ENCODE measurements around the gene BRD4. TPM values are rescaled to one million over a fixed set of nuclear protein-coding genes. Genes with fewer than 3 reads are reported as not detected.

BRD4 gene
- polyA plus RNA-seq (2013), result 31.6 TPM

- Histone ChIP-seq H3K9me3 (ENCODE audit: control extremely low read depth in 1 of 5, control insufficient read depth in 4 of 5, insufficient read depth in 2 of 5, low read depth in 1 of 5, low read length in 4 of 5) (no peaks in the 10 kb centered on the region), H3K27ac (ENCODE audit: insufficient read depth in 1 of 2, low read depth in 1 of 2, low read length in 2 of 2, poor library complexity in 1 of 2, severe bottlenecking in 2 of 2) (peak within 1 kb of the TSS; percentile 75 to 90), H3K36me3 (ENCODE audit: control insufficient read depth in 4 of 4, insufficient read depth in 4 of 4, low read length in 3 of 4) (peaks cover 0 to 3% (median under 1%) of the 10 kb centered on the region in 4 experiments), H3K4me1 (ENCODE audit: control extremely low read depth in 1 of 4, control insufficient read depth in 4 of 4, insufficient read depth in 4 of 4, low read length in 3 of 4) (peaks cover 9 to 44% (median 43%) of the 10 kb centered on the region in 4 experiments), H3K27me3 (replicated peaks in 2 of 5; ENCODE audit: control insufficient read depth in 4 of 5, insufficient read depth in 5 of 5, low read length in 4 of 5) (no peaks in the 10 kb centered on the region), H3K4me3 (ENCODE audit: control insufficient read depth in 1 of 7, extremely low read depth in 1 of 7, insufficient read depth in 4 of 7, low read depth in 2 of 7, low read length in 6 of 7) (peak within 1 kb of the TSS; percentile 83 to 97 (median 88))
- CTCF ChIA-PET, result interaction anchor here (1.2 to 2.0 kb wide), 3 partner anchors 13 to 46 kb away, joined by 3 to 8 read pairs (median 5); no protein-coding TSS in a partner anchor
- POLR2A ChIA-PET, result interaction anchor here (1.2 to 1.8 kb wide), 3 partner anchors 14 to 72 kb away, joined by 3 to 5 read pairs (median 4); no protein-coding TSS in a partner anchor
- DNase-seq, result peak; percentile 52 to 74 (median 65)
- WGBS (ENCODE audit: insufficient coverage), result 8% methylated on average over 35 of the region's 81 CpGs
Measured at GRCh38 chr19:15332311-15332996, at the start of gene BRD4. TSS of gene BRD4 (minus strand) at chr19:15332539. CDS start at chr19:15273099, 59,440 bp downstream.

DNA sequence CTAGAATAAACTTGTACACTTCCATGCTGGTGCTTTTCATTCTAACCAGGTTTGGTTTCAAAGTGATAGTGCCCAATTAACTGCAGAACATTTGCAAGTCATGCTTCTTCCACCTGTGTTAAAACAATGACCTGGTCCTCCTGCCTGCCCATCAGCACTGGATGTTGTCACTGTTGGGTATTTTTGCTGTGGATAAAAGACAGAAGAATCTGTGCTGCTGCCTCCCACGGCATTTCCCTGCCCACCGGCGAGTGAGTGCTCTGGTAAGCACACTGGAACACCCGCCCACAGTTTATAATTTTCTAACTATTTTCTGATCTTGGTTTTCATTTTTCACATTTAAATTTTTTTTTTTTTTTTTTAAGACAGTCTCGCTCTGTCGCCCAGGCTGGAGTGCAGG, 49.5 kb upstream of the BRD4 start:
- H3K4me3 ChIP-seq (ENCODE audit: control insufficient read depth in 1 of 7, extremely low read depth in 1 of 7, insufficient read depth in 4 of 7, low read depth in 2 of 7, low read length in 6 of 7), result no peak overlapping the region
- ChIA-PET CTCF (no interaction called here), POLR2A (no interaction called here)
- H3K9me3 ChIP-seq (ENCODE audit: control extremely low read depth in 1 of 5, control insufficient read depth in 4 of 5, insufficient read depth in 2 of 5, low read depth in 1 of 5, low read length in 4 of 5), result no peaks in the 10 kb centered on the region
- peaks cover 0 to 12% (median 5%) of the 10 kb centered on the region in 4 experiments for H3K36me3 ChIP-seq (ENCODE audit: control insufficient read depth in 4 of 4, insufficient read depth in 4 of 4, low read length in 3 of 4)
- H3K27me3 ChIP-seq (replicated peaks in 2 of 5; ENCODE audit: control insufficient read depth in 4 of 5, insufficient read depth in 5 of 5, low read length in 4 of 5), result no peaks in the 10 kb centered on the region
- 100% methylated on average over 3 of the region's 6 CpGs for WGBS (ENCODE audit: insufficient coverage)
- no peak for DNase-seq
- peaks cover 2 to 24% (median 24%) of the 10 kb centered on the region in 4 experiments for H3K4me1 ChIP-seq (ENCODE audit: control extremely low read depth in 1 of 4, control insufficient read depth in 4 of 4, insufficient read depth in 4 of 4, low read length in 3 of 4)
- H3K27ac ChIP-seq (ENCODE audit: insufficient read depth in 1 of 2, low read depth in 1 of 2, low read length in 2 of 2, poor library complexity in 1 of 2, severe bottlenecking in 2 of 2), result no peak overlapping the region

DNA sequence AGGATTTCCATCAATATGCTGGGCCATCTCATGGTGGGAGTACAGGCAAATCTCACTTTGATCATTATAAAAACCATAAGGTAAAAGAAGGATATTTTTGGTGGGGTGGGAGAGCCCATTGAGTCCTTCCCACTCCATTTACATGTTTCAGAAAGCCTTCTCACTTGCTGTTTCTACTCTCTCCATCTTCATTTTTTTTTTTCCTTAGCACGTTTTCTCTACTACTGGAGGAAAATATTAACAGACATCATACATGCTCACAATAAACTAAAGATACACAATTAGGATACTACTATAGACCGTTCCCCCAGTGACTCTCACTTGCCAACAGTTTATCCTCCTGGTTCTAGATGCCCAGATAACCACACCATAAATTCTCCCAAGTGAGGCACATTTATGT, 49.1 kb upstream of the BRD4 start:
- Histone ChIP-seq H3K9me3 (ENCODE audit: control extremely low read depth in 1 of 5, control insufficient read depth in 4 of 5, insufficient read depth in 2 of 5, low read depth in 1 of 5, low read length in 4 of 5) (no peaks in the 10 kb centered on the region), H3K36me3 (ENCODE audit: control insufficient read depth in 4 of 4, insufficient read depth in 4 of 4, low read length in 3 of 4) (peaks cover 0 to 11% (median 4%) of the 10 kb centered on the region in 4 experiments), H3K27ac (ENCODE audit: insufficient read depth in 1 of 2, low read depth in 1 of 2, low read length in 2 of 2, poor library complexity in 1 of 2, severe bottlenecking in 2 of 2) (peak overlapping the region in 1 of 2 experiments; percentile 70), H3K4me3 (ENCODE audit: control insufficient read depth in 1 of 7, extremely low read depth in 1 of 7, insufficient read depth in 4 of 7, low read depth in 2 of 7, low read length in 6 of 7) (no peak overlapping the region), H3K4me1 (ENCODE audit: control extremely low read depth in 1 of 4, control insufficient read depth in 4 of 4, insufficient read depth in 4 of 4, low read length in 3 of 4) (peaks cover 2 to 28% (median 26%) of the 10 kb centered on the region in 4 experiments), H3K27me3 (replicated peaks in 2 of 5; ENCODE audit: control insufficient read depth in 4 of 5, insufficient read depth in 5 of 5, low read length in 4 of 5) (no peaks in the 10 kb centered on the region)
- 95% methylated on average over 2 of the region's 2 CpGs for WGBS (ENCODE audit: insufficient coverage)
- CTCF ChIA-PET, result no interaction called here
- POLR2A ChIA-PET, result no interaction called here
- no peak for DNase-seq

DNA sequence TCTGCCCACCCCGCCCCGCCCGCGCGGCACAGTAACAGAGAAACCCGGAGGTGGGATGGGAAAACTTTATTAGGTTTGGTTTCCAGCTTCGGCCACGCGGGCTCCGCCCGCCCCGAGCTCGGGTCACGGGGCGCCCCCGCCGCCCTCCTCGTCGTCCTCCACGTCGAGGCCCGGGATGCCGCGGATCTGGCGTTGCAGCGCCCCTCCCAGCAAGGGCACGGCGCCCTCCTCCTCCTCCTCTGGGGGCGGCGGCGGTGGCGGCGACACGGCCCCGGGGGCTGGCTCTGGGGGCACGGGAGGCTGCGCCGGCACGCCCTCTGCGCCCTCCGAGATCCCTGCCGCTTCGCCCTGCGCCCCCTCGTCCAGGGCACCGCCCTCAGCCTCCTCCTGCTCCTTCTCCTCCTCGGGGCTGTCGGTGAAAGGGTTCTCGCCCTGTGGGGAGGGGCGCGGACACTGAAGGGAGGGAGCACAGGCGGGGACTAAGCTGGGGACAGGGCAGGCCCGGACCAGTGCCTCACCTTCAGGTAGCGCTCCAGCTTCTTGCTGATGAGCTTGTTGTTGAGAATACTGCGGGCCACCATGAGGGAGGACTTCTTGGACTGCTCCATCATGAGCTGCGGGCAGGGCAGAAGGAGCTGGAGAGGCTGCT, 47.8 kb upstream of the BRD4 start:
- Histone ChIP-seq H3K27me3 (replicated peaks in 2 of 5; ENCODE audit: control insufficient read depth in 4 of 5, insufficient read depth in 5 of 5, low read length in 4 of 5) (no peaks in the 10 kb centered on the region), H3K4me3 (ENCODE audit: control insufficient read depth in 1 of 7, extremely low read depth in 1 of 7, insufficient read depth in 4 of 7, low read depth in 2 of 7, low read length in 6 of 7) (peak overlapping the region; percentile 63 to 100 (median 96)), H3K4me1 (ENCODE audit: control extremely low read depth in 1 of 4, control insufficient read depth in 4 of 4, insufficient read depth in 4 of 4, low read length in 3 of 4) (peaks cover 2 to 28% (median 26%) of the 10 kb centered on the region in 4 experiments), H3K9me3 (ENCODE audit: control extremely low read depth in 1 of 5, control insufficient read depth in 4 of 5, insufficient read depth in 2 of 5, low read depth in 1 of 5, low read length in 4 of 5) (no peaks in the 10 kb centered on the region), H3K27ac (ENCODE audit: insufficient read depth in 1 of 2, low read depth in 1 of 2, low read length in 2 of 2, poor library complexity in 1 of 2, severe bottlenecking in 2 of 2) (peak overlapping the region; percentile 25 to 70), H3K36me3 (ENCODE audit: control insufficient read depth in 4 of 4, insufficient read depth in 4 of 4, low read length in 3 of 4) (peaks cover 0 to 10% (median 3%) of the 10 kb centered on the region in 4 experiments)
- WGBS (ENCODE audit: insufficient coverage), result 3% methylated on average over 30 of the region's 56 CpGs
- CTCF ChIA-PET, result interaction anchor here (0.8 to 2.0 kb wide), 11 partner anchors 9 to 176 kb away, joined by 3 to 6 read pairs (median 3); partner anchors contain the start of gene AKAP8L
- POLR2A ChIA-PET, result interaction anchor here (1.0 to 1.9 kb wide), 4 partner anchors 10 to 84 kb away, joined by 3 to 8 read pairs (median 4); partner anchors contain the start of gene AKAP8L
- DNase-seq, result no peak

- H3K27ac ChIP-seq (ENCODE audit: insufficient read depth in 1 of 2, low read depth in 1 of 2, low read length in 2 of 2, poor library complexity in 1 of 2, severe bottlenecking in 2 of 2), result peak within 1 kb of the TSS; percentile 88 to 97
- DNase-seq, result peak; percentile 98 to 99 (median 99)
- no peaks in the 10 kb centered on the region for H3K9me3 ChIP-seq (ENCODE audit: control extremely low read depth in 1 of 5, control insufficient read depth in 4 of 5, insufficient read depth in 2 of 5, low read depth in 1 of 5, low read length in 4 of 5)
- POLR2A ChIA-PET, result interaction anchor here (0.6 to 1.9 kb wide), 8 partner anchors 9 to 116 kb away, joined by 3 to 8 read pairs (median 4); partner anchors contain the start of gene AKAP8L
- peaks cover 0 to 18% (median 5%) of the 10 kb centered on the region in 4 experiments for H3K36me3 ChIP-seq (ENCODE audit: control insufficient read depth in 4 of 4, insufficient read depth in 4 of 4, low read length in 3 of 4)
- H3K27me3 ChIP-seq (replicated peaks in 2 of 5; ENCODE audit: control insufficient read depth in 4 of 5, insufficient read depth in 5 of 5, low read length in 4 of 5), result no peaks in the 10 kb centered on the region
- CTCF ChIA-PET, result interaction anchor here (0.8 to 2.0 kb wide), 13 partner anchors 8 to 176 kb away, joined by 3 to 6 read pairs (median 3); partner anchors contain the start of gene AKAP8L
- peaks cover 2 to 28% (median 26%) of the 10 kb centered on the region in 4 experiments for H3K4me1 ChIP-seq (ENCODE audit: control extremely low read depth in 1 of 4, control insufficient read depth in 4 of 4, insufficient read depth in 4 of 4, low read length in 3 of 4)
- WGBS (ENCODE audit: insufficient coverage), result under 1% methylated on average over 86 of the region's 111 CpGs
- H3K4me3 ChIP-seq (ENCODE audit: control insufficient read depth in 1 of 7, extremely low read depth in 1 of 7, insufficient read depth in 4 of 7, low read depth in 2 of 7, low read length in 6 of 7), result peak within 1 kb of the TSS; percentile 85 to 100 (median 99)
Measured at GRCh38 chr19:15379083-15379998, 47.0 kb upstream of the BRD4 start, which contains the start of gene AKAP8. TSS of gene AKAP8 (minus strand) at chr19:15379787. CDS start at chr19:15379731, 56 bp downstream.

- Histone ChIP-seq H3K9me3 (ENCODE audit: control extremely low read depth in 1 of 5, control insufficient read depth in 4 of 5, insufficient read depth in 2 of 5, low read depth in 1 of 5, low read length in 4 of 5) (no peaks in the 10 kb centered on the region), H3K27me3 (replicated peaks in 2 of 5; ENCODE audit: control insufficient read depth in 4 of 5, insufficient read depth in 5 of 5, low read length in 4 of 5) (no peaks in the 10 kb centered on the region), H3K4me1 (ENCODE audit: control extremely low read depth in 1 of 4, control insufficient read depth in 4 of 4, insufficient read depth in 4 of 4, low read length in 3 of 4) (peaks cover 2 to 28% (median 26%) of the 10 kb centered on the region in 4 experiments), H3K27ac (ENCODE audit: insufficient read depth in 1 of 2, low read depth in 1 of 2, low read length in 2 of 2, poor library complexity in 1 of 2, severe bottlenecking in 2 of 2) (peak overlapping the region; percentile 88 to 97), H3K4me3 (ENCODE audit: control insufficient read depth in 1 of 7, extremely low read depth in 1 of 7, insufficient read depth in 4 of 7, low read depth in 2 of 7, low read length in 6 of 7) (peak overlapping the region; percentile 85 to 100 (median 99)), H3K36me3 (ENCODE audit: control insufficient read depth in 4 of 4, insufficient read depth in 4 of 4, low read length in 3 of 4) (peaks cover 0 to 25% (median 10%) of the 10 kb centered on the region in 4 experiments)
- WGBS (ENCODE audit: insufficient coverage), result 0% methylated on average over 20 of the region's 22 CpGs
- ChIA-PET CTCF (interaction anchor here (0.6 to 2.0 kb wide), 10 partner anchors 9 to 177 kb away, joined by 3 to 6 read pairs (median 4); partner anchors contain the start of gene AKAP8L), POLR2A (interaction anchor here (0.6 to 1.7 kb wide), 7 partner anchors 8 to 115 kb away, joined by 3 to 6 read pairs (median 4); no protein-coding TSS in a partner anchor)
- peak in 2 of 3 donors; percentile 54 to 57 for DNase-seq
Measured at GRCh38 chr19:15378534-15379082, 46.3 kb upstream of the BRD4 start.
